Measurements from ENCODE around the gene CYGB.

The CYGB gene

DNA sequence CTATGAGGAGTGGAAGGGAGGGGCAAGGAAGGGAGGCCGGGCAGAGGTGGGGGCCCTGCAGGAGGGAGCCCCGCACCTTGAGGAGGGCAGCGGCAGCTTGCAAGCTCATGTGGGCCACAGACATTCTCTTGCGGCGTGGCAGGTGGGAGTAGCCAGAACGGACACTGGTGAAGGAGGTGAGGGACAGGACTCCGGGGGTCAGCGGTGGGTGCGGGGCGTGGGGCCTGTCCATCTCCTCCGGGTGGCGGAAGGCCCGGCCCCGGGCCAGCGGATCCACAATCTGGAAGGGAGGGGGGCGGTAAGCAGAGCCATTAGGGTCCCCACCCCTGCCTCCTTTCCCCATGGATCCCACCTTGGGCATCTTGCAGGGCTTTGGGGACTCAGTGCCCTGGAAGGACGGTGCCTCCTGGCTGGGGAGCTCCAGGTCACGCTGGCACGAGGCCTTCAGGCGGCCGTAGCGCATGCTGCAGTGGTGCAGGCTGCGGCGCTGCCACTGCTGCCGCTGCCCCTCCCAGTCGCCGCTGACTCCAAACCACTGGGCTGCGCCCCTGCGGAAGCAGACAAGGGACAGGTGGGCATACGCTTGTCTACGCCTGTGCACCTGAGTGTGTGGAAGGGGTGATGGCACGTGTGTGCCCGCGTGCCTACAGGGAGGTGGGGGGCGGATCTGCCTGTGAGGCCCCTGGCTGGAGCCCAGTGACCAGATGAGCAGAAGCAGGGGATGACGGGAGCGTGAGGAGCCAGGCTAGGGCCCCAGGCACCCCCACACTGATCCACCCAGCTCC is 58.6 kb downstream of the CYGB start:
- H3K27ac ChIP-seq (ENCODE audit: low read depth, low read length), result no peak overlapping the region

DNA sequence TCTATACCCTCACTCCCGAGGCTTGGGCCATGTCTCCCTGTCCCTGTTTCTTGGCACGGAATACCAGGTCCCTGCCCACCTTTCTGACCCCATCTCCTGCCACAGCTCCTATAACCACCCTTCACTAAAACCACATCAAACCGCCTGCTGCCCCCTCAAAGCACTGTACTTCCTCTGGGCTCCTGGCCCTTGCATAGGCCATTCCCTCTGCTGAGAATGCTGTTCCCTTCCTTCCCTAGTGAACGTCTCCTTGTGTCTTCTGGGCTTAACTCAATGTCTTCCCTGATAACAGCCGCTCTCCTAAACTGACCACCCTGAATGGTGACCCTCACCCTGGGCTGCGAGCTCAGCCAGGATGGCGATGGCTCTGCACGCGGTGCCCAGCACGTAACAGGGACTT is 59.4 kb downstream of the CYGB start:
- H3K4me3 ChIP-seq (ENCODE audit: low read depth, low read length), result no peak overlapping the region
- H3K27ac ChIP-seq (ENCODE audit: low read depth, low read length), result no peak overlapping the region
- H3K27me3 ChIP-seq (ENCODE audit: control insufficient read depth, insufficient read depth, low read length), result no peaks in the 10 kb centered on the region
- no peaks in the 10 kb centered on the region for H3K9me3 ChIP-seq (ENCODE audit: control insufficient read depth, insufficient read depth, low read depth, low read length)
- no peaks in the 10 kb centered on the region for H3K4me1 ChIP-seq (ENCODE audit: control insufficient read depth, insufficient read depth, low read length)
- no peak overlapping the region for H3K9ac ChIP-seq (ENCODE audit: low read length)
- peaks cover 26% of the 10 kb centered on the region for H3K36me3 ChIP-seq (ENCODE audit: control insufficient read depth, insufficient read depth, low read length)

More for the DNA sequence above, 58.6 kb downstream of the CYGB start:
- Histone ChIP-seq H3K4me1 (ENCODE audit: control insufficient read depth, insufficient read depth, low read length) (no peaks in the 10 kb centered on the region), H3K36me3 (ENCODE audit: control insufficient read depth, insufficient read depth, low read length) (peaks cover 21% of the 10 kb centered on the region), H3K9ac (ENCODE audit: low read length) (no peak overlapping the region), H3K9me3 (ENCODE audit: control insufficient read depth, insufficient read depth, low read depth, low read length) (no peaks in the 10 kb centered on the region), H3K27me3 (ENCODE audit: control insufficient read depth, insufficient read depth, low read length) (no peaks in the 10 kb centered on the region), H3K4me3 (ENCODE audit: low read depth, low read length) (no peak overlapping the region)

DNA sequence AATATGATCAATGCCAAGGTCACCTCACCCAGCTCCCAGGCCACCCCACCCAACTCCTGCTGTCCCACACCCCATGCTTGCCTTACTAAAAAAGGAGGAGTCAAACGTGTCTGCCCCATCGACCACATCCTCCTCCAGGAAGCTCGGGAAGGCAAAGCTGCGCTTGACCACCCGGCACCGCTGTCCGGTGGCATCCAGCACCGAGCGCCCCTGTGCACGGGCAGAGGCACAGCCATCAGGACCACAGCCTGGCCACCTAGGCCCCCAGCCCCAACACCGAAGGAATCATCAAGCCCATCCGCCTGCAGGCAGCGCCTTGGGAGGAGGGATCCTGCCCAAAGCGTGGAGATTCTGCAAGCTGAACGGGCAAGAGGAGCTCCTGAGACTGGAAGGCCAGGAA is 59.9 kb downstream of the CYGB start:
- H3K27ac ChIP-seq (ENCODE audit: low read depth, low read length), result no peak overlapping the region
- H3K9ac ChIP-seq (ENCODE audit: low read length), result no peak overlapping the region
- H3K27me3 ChIP-seq (ENCODE audit: control insufficient read depth, insufficient read depth, low read length), result no peaks in the 10 kb centered on the region
- H3K9me3 ChIP-seq (ENCODE audit: control insufficient read depth, insufficient read depth, low read depth, low read length), result no peaks in the 10 kb centered on the region
- H3K4me3 ChIP-seq (ENCODE audit: low read depth, low read length), result no peak overlapping the region
- peaks cover 32% of the 10 kb centered on the region for H3K36me3 ChIP-seq (ENCODE audit: control insufficient read depth, insufficient read depth, low read length)
- no peaks in the 10 kb centered on the region for H3K4me1 ChIP-seq (ENCODE audit: control insufficient read depth, insufficient read depth, low read length)

All from HUES6 (cell line).